HEK293 (cell line): ENCODE measurements around the gene SELENOO.

Experiments used
- YY1 ChIP-seq: fragments of 450-650 bp; formaldehyde crosslinking; IDR thresholded peaks from 2 replicates; pipeline ENCODE4 v1.5.1; 2018; ENCODE audit warnings: missing biosample characterization, missing genetic modification characterization
- ZIC2 ChIP-seq: fragments of 450-650 bp; formaldehyde crosslinking; IDR thresholded peaks from 2 replicates; pipeline ENCODE4 v1.5.1; 2016; ENCODE audit warnings: missing biosample characterization, missing genetic modification characterization
- ZNF169 ChIP-seq: fragments of 450-650 bp; formaldehyde crosslinking; IDR thresholded peaks from 2 replicates; pipeline ENCODE4 v1.5.1; 2016; ENCODE audit warnings: missing biosample characterization, missing genetic modification characterization
- ZNF416 ChIP-seq: fragments of 450-650 bp; formaldehyde crosslinking; IDR thresholded peaks from 2 replicates; pipeline ENCODE4 v1.5.1; 2016; ENCODE audit warnings: missing biosample characterization, missing genetic modification characterization
- ZNF530 ChIP-seq: fragments of 450-650 bp; formaldehyde crosslinking; IDR thresholded peaks from 2 replicates; pipeline ENCODE4 v1.5.1; 2016; ENCODE audit warnings: low read depth, missing biosample characterization, missing genetic modification characterization
- ZNF558 ChIP-seq: fragments of 450-650 bp; formaldehyde crosslinking; IDR thresholded peaks from 2 replicates; pipeline ENCODE4 v1.5.1; 2016; ENCODE audit warnings: missing biosample characterization, missing genetic modification characterization
- ZNF585B ChIP-seq: fragments of 450-650 bp; formaldehyde crosslinking; IDR thresholded peaks from 2 replicates; pipeline ENCODE4 v1.5.1; 2016; ENCODE audit warnings: missing biosample characterization, missing genetic modification characterization
- ZXDB ChIP-seq: fragments of 450-650 bp; formaldehyde crosslinking; IDR thresholded peaks from 2 replicates; pipeline ENCODE4 v1.5.1; 2016; ENCODE audit warnings: missing biosample characterization, missing genetic modification characterization
- TF ChIP-seq, protein P1 (sequence below): fragments of 450-650 bp; formaldehyde crosslinking; IDR thresholded peaks from 2 replicates; pipeline ENCODE4 v1.5.1; 2016; ENCODE audit warnings: missing biosample characterization, missing genetic modification characterization
- TF ChIP-seq, protein P2 (sequence below): fragments of 450-650 bp; formaldehyde crosslinking; IDR thresholded peaks from 2 replicates; pipeline ENCODE4 v1.5.1; 2016; ENCODE audit warnings: missing biosample characterization, missing genetic modification characterization

DNA sequence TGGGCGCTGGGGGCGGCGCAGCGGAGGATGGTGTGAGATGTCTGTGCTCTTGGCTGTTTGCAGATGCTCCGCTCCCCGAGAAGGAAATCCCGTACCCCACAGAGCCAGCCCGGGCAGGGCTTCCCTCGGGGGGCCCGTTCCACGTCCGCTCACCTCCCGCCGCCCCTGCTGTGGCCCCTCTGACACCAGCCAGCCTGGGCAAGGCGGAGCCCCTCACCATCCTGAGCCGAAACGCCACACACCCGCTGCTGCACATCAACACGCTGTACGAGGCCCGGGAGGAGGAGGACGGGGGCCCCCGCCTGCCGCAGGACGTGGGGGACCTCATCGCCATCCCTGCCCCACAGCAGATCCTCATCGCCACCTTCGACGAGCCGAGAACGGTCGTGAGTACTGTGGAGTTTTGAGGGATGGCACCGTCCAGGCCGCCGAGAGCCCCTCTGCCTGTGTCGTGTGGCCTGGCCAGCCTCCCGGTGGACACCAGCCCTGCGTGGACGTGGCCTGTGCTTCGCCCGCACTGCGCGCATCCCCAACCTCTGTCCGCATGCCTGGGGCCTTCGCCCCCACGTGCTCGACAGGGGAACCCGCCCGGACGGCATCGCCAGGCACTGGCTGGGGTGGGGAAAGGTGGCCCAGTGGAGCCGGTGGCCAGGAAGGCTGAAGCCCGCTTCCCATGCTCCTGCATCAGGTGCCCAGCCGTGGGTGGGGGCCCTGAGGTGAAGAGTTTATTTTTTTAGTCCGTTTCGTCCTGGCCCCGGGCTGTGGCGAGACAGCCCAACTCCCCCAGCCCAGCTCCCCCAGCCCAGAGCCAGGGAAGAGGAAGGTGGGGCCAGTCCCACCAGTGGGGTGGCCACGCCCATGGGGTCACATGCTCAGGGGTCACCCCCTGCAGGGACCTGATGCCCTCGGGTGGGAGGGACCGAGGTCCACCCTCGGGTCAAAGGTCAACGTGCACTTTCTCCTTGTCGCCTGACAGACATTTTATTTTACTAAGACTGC, 21.6 kb upstream of the SELENOO start:
- TF ChIP-seq, protein P1, sequence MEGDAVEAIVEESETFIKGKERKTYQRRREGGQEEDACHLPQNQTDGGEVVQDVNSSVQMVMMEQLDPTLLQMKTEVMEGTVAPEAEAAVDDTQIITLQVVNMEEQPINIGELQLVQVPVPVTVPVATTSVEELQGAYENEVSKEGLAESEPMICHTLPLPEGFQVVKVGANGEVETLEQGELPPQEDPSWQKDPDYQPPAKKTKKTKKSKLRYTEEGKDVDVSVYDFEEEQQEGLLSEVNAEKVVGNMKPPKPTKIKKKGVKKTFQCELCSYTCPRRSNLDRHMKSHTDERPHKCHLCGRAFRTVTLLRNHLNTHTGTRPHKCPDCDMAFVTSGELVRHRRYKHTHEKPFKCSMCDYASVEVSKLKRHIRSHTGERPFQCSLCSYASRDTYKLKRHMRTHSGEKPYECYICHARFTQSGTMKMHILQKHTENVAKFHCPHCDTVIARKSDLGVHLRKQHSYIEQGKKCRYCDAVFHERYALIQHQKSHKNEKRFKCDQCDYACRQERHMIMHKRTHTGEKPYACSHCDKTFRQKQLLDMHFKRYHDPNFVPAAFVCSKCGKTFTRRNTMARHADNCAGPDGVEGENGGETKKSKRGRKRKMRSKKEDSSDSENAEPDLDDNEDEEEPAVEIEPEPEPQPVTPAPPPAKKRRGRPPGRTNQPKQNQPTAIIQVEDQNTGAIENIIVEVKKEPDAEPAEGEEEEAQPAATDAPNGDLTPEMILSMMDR (tag by site-specific recombination): no peak
- TF ChIP-seq ZNF530 (tag by site-specific recombination) (no peak), ZXDB (tag by site-specific recombination) (no peak), ZNF585B (tag by site-specific recombination) (no peak), ZNF169 (tag by site-specific recombination) (no peak), YY1 (tag by site-specific recombination) (no peak), ZNF416 (no peak), ZIC2 (tag by site-specific recombination) (no peak), ZNF558 (tag by site-specific recombination) (no peak)
- TF ChIP-seq, protein P2, sequence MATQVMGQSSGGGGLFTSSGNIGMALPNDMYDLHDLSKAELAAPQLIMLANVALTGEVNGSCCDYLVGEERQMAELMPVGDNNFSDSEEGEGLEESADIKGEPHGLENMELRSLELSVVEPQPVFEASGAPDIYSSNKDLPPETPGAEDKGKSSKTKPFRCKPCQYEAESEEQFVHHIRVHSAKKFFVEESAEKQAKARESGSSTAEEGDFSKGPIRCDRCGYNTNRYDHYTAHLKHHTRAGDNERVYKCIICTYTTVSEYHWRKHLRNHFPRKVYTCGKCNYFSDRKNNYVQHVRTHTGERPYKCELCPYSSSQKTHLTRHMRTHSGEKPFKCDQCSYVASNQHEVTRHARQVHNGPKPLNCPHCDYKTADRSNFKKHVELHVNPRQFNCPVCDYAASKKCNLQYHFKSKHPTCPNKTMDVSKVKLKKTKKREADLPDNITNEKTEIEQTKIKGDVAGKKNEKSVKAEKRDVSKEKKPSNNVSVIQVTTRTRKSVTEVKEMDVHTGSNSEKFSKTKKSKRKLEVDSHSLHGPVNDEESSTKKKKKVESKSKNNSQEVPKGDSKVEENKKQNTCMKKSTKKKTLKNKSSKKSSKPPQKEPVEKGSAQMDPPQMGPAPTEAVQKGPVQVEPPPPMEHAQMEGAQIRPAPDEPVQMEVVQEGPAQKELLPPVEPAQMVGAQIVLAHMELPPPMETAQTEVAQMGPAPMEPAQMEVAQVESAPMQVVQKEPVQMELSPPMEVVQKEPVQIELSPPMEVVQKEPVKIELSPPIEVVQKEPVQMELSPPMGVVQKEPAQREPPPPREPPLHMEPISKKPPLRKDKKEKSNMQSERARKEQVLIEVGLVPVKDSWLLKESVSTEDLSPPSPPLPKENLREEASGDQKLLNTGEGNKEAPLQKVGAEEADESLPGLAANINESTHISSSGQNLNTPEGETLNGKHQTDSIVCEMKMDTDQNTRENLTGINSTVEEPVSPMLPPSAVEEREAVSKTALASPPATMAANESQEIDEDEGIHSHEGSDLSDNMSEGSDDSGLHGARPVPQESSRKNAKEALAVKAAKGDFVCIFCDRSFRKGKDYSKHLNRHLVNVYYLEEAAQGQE: no peak
